RPMI8226 (cell line): ENCODE measurements around the gene RENBP.
A peak's percentile ranks its signal among the peaks of the same experiment; 100 is the strongest.

ENCODE experiments used
- DNase-seq: peaks from one replicate; pipeline ENCODE4 v3.0.0-alpha.2; 2015

The RENBP gene

GRCh38 chrX:153944140-153944799 is at the start of gene RENBP:
RENBP (minus strand) TSS chrX:153944643; CDS start chrX:153944610, 33 bp downstream.
- no peak for DNase-seq

- no peak for DNase-seq
These were observed 49.5 kb upstream of the RENBP start for GRCh38 chrX:153993978-153994377.

GRCh38 chrX:153993079-153993478 is 48.6 kb upstream of the RENBP start:
- no peak for DNase-seq

GRCh38 chrX:153992180-153992579 is 47.7 kb upstream of the RENBP start:
- DNase-seq, result no peak

- no peak for DNase-seq
These were observed 46.7 kb upstream of the RENBP start for GRCh38 chrX:153991013-153991580.

GRCh38 chrX:153989973-153990655 is 45.7 kb upstream of the RENBP start:
- no peak for DNase-seq

- no peak for DNase-seq
These were observed 44.0 kb upstream of the RENBP start for GRCh38 chrX:153988493-153988892.

GRCh38 chrX:153984351-153985178 is 40.1 kb upstream of the RENBP start:
- peak; percentile 95 for DNase-seq

- no peak for DNase-seq
These were observed 38.9 kb upstream of the RENBP start for GRCh38 chrX:153983321-153983801.

GRCh38 chrX:153981771-153982533 is 37.5 kb upstream of the RENBP start:
- no peak for DNase-seq

- DNase-seq, result no peak
These were observed 36.8 kb upstream of the RENBP start for GRCh38 chrX:153981231-153981630.

- DNase-seq, result peak; percentile 83
These were observed 36.0 kb upstream of the RENBP start for GRCh38 chrX:153980394-153980793.

GRCh38 chrX:153974726-153975286 is 30.4 kb upstream of the RENBP start:
- DNase-seq, result no peak

GRCh38 chrX:153974003-153974725 is 29.7 kb upstream of the RENBP start:
- peak; percentile 17 for DNase-seq

- peak; percentile 15 for DNase-seq
These were observed 28.9 kb upstream of the RENBP start for GRCh38 chrX:153973127-153974002.

GRCh38 chrX:153972368-153973126 is 28.1 kb upstream of the RENBP start, which contains the start of gene TMEM187:
TMEM187 (plus strand) TSS chrX:153972754; CDS start chrX:153982063, 9,309 bp downstream.
- peak; percentile 94 for DNase-seq

- DNase-seq, result peak; percentile 92
These were observed 27.3 kb upstream of the RENBP start, which contains the start of gene HCFC1 for GRCh38 chrX:153971450-153972367. HCFC1 (minus strand) TSS chrX:153971818; CDS start chrX:153970840, 978 bp downstream.

GRCh38 chrX:153971124-153971449 is 26.6 kb upstream of the RENBP start:
- peak; percentile 90 for DNase-seq
